HG03520 (cell line): Measurements from ENCODE around the gene NRF1.

Experiments used
- ATAC-seq: cut with Tn5 transposase; IDR thresholded peaks from one replicate; pipeline ENCODE4 v1.9.1; 2021; ENCODE audit warnings: mild to moderate bottlenecking, moderate library complexity; ENCODE audit not compliant: unreplicated experiment

NRF1 gene

GRCh38 chr7:129796186-129796775 is 184.8 kb downstream of the NRF1 start:
- no peak for ATAC-seq

- no peak for ATAC-seq
Observed at GRCh38 chr7:129797214-129797789, 185.8 kb downstream of the NRF1 start.

DNA sequence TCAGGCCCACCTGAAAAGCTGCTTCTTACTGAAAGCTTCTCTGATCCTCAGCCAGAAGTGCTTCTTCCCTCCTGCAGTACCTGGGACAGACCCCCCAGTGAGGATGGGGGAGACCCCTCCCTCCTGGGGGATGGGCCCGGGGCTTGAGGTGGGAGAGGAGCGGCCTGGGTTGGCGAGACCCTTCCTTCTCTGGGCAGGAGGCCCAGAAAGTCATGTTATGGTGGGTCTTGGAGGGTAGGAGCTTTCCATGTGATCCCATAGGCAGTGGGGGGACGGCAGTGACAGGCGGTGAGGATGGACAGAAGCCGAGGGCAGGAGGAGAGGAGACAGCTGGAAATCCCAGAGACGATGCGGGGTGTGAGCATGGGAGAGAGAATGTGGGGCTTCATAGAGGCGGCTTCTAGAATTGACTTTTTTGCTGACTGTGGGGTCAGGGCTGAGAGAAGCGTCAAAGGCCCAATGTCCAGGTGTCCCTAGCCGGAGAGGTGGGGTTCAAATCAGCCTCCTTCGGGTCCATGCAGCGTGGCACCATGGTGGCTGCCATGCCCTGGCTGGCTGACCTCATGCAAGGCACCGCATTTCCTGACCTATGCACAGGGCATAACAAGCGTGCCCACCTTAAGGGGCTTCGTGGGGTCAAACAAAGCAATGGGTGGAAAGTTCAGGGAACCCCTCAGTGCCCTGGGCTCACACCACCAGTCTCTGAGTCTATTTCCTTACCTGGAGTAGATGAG is 187.3 kb downstream of the NRF1 start:
- ATAC-seq, result no peak

GRCh38 chr7:129799350-129799955 is 187.9 kb downstream of the NRF1 start:
- no peak for ATAC-seq

GRCh38 chr7:129800901-129801300 is 189.4 kb downstream of the NRF1 start:
- no peak for ATAC-seq

- ATAC-seq, result no peak
Observed at GRCh38 chr7:129801882-129802281, 190.4 kb downstream of the NRF1 start.

- no peak for ATAC-seq
Observed at GRCh38 chr7:129803546-129804081, 192.1 kb downstream of the NRF1 start.

DNA sequence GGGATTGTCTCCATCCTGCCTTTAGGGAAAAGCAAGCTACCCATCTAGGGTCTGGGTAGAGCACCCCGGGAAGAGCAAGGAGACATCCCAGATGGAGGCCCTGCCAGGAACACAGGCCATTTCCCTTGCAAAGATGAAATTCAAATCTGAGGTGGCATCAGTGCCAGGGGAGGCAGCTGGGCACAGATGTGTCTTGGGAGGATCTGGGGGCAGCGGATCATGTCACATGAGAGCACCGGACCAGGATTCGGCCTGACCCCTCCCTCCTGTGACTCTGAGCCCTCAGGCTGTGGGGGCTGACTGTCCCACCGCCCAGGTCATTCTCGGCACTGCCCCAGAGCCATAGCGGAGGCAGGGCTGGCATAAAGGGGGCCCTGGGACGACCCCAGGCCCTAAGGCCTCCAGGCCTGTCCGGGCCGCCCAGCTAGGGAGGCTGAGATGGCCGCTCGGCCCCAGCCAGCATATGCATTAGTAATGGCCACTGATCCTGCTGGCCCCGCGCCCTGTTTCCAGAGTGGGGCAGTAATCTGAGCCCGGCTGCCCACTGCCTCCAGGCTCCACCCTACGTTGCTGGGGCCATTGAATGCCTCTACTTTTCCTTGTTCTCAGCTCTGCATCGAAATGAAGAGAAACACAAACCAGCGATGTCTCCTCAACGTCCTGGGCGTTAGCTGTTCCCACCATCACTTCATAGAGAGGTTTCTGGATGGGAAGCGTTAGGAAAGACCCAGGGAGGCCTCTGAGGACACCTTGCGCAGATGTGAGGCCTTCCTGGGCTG is 192.8 kb downstream of the NRF1 start:
- ATAC-seq, result no peak

DNA sequence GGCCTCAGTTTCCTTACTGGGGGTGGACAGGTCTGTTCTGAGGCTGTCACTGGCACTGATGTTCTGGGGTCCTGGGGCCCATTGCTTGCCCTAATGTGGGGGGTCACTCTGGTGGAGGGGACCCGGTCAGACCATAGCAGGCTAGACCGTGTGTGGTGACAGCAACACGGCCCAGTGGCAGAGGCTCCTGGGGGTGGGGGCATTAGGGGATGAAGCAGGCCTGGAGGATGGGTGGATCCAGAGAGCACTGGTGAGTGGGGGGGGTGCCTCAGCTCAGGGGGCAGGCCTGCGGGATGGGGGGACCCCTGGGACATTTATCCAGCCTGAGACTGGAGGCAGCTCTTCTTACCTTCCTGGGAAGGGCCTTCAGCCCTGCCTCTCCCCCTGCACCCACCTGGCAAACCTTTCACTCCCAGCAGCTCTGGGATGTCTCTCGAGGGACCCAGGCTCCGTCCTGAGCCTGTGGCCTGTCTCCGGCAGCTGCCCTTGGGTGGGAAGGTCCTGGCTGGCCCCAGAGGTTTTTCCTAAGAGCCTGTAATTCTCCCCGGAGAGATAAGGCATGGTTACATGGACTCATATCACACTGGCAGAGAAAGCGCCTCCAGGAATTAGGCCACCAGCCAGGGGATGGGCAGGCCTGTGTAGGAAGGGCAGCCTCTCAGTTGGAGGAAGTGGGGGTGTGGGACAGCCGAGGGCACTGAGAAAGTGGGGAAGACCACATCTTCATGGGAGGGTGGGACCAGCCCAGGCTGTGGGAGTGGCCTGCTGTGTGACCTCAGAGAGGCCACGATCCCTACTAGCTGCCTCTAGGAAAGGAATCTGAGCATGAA is 193.6 kb downstream of the NRF1 start:
- no peak for ATAC-seq
